Fibroblast of gingiva (primary cell): ENCODE measurements around the gene GCNT4.
A peak's percentile ranks its signal among the peaks of the same experiment; 100 is the strongest.

Experiments
- DNase-seq: peaks from one replicate; pipeline ENCODE4 v3.0.0-alpha.2; 2011; ENCODE audit warnings: low read depth

GCNT4 gene

DNA sequence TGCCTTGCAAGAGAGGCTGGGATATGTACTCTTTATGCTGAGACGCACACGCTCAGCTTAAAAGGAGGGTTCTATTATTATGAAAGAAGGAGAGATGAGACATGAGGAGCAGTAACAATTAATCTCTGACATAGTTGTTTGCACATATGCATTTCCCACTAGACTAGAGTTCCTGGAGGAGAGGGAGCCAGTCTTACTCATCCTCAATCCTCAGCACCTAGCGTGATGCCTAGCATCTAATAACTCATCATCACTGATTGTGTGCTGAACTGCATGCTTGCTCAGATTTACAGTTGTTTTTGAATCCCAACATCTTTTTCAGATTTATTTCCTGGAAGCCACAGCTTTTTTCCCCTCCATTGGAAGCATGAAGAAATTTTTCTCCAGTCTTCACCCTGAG is 35.5 kb downstream of the GCNT4 start:
- DNase-seq = no peak

DNA sequence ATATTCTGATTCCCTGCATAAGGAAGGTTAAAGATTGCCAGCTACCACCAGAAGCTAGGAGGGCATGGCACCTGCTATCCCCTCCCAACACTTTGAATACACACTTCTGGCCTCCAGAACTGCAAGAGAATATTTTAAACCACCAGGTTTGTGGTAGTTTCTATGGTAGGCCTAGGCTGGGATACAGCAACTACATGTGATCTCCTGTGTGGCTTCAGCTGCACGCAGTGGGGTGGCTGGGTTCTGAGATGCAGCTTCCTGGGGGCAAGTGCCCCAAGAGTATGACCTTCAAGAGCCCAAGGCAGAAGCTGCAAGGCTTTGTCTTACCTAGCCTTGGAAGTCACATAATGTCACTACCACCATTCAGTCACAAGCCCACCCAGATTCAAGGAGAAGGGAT is 39.6 kb downstream of the GCNT4 start:
- DNase-seq = no peak

DNA sequence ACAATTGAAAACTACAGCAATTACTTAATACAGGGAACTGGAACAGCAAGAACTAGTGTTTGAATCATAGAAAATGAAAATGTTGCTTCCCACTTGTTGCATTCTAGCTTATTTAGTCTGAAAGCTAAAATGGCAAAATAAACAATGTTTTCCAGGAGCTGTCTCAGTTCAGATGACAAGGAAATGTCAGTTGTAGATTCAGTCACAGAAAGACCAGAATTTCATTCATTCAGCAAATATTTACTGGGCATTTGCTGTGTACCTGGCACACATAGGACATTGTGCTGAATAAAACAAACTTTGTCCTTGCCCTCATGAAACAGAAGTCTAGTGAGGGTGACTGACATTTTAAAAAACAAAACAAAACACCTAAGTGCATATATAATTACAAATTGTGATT is 41.5 kb downstream of the GCNT4 start:
- DNase-seq = no peak

DNA sequence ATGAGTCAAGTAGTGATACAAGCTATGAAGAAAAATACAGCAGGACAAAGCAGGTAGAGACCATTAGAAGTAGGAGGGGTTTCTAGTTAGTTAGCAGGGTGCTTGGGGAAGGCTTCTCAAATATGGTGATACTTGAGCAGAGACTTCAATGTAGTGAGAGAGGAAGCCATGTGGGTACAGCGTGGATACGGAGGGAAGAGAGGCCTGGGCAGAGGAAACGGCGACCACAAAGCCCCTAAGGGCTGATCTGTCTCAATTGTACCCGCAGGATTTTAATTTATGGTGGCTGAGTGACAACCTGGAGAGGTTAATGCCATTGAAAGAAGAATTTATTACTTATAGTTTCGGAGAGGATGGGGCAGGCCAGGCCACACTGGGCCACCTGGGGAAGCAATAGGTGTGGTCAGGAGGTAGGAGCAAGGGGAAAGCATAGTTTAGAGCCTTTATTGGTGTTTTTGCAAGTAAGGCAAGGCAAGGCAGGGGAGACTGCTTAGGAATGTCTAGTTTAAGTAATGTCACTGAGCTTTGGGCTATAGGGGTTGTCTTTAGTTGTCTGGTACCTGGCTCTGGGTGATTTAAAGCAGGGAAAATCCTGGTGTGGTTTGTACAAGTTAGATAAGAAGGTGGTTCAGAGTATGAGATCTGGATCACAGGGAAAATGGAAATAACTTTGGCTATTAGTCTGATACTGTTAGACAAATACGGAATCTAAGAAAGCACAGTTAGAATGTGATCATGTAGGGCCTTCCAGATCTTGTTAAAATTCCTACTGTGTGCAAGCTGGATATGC is 42.6 kb downstream of the GCNT4 start:
- DNase-seq = no peak

DNA sequence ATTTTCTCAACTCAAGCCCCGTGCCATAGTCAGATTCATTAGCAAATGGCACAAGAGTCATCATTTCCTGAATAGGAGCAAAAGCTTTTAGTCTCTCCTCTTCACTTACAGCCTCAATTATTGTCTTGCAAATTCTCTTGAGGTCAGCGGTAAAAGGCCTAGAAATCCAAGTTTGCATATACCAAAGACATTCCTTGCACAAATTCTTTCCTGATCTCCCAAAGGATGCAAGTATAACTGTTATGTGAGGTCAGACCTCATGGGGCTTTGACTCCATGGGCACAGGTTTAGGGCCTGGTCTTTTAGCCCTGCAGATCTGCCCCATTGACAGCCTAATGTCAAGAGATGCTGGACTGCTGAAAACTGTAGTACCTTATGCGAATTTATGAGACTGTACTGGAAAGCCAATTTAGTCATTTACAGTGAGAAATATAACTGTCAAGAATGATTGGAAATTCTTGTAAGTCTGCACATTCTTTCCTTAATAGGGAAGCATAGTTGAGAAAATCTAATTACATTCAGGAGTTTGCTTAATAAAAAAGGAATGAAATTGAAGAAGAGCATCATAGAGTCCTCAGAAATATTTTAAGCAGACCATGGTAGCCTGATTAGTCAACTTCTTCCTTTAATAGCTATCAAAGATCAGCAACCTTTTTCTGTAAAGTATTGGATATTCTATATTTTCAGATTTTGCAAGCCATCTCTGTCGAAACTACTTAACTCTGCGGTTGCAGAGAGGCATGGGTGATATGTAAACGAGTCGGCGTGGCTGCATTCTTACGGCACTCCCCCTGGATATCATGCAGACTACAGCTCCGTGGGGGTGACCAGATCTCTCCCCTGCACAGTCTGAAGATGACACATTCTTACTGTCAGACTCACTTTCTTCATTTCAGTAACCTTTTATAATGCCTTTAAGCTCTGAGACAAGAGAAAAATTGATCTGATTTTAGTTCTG is 45.2 kb downstream of the GCNT4 start:
- DNase-seq = peak; percentile 77

DNA sequence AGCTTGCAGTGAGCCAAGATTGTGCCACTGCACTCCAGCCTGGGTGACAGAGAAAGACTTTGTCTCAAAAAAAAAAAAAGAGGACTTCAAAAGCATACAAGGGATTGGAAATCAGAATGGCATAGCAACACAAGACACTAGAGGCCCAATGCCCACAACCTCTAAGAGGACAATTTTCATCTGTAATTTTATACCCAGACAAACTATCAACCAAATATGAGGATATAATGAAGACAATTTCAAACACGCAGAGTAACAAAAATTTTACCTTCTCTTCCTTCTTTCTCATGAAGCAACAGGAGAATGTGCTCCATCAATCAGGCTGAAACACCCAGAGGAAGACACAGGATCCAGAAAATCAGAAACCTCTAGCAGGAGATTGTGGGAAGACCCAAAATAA is 46.8 kb downstream of the GCNT4 start:
- no peak for DNase-seq
